Thoracic aorta (tissue), 2 donors: Measurements from ENCODE around the gene PKP1. TPM values are rescaled to one million over a fixed set of nuclear protein-coding genes. Genes with fewer than 3 reads are reported as not detected.

Experiments used
- ATAC-seq: fragments of 150-250 bp; one replicate; pipeline ENCODE4 v1.8.0; 2017; ENCODE audit warnings: low read depth; ENCODE audit not compliant: insufficient number of reproducible peaks, low FRiP score
- DNase-seq: peaks from one replicate; pipeline ENCODE4 v3.0.0-alpha.2; 2020; ENCODE audit warnings: low spot score
- H3K27ac ChIP-seq, 2 donors: fragments of 200-600 bp; sonication (generic); 1 replicate in 1 of 2; 2 replicates in 1 of 2; pipeline ENCODE4 v1.5.1; 2016; ENCODE audit warnings: mild to moderate bottlenecking in 2 of 2, moderate library complexity in 2 of 2
- H3K27me3 ChIP-seq: fragments of 200-600 bp; sonication (generic); replicated peaks from 2 replicates; pipeline ENCODE4 v1.6.0; 2016; ENCODE audit warnings: mild to moderate bottlenecking; ENCODE audit not compliant: insufficient read depth
- H3K36me3 ChIP-seq: fragments of 200-600 bp; sonication (generic); one replicate; pipeline ENCODE4 v1.5.1; 2016
- H3K4me1 ChIP-seq, 2 donors: fragments of 200-600 bp; sonication (generic); 1 replicate in 1 of 2; 2 replicates in 1 of 2; pipeline versions ENCODE4 v1.5.1 to v1.6.0; 2016; ENCODE audit warnings: low read depth in 2 of 2, mild to moderate bottlenecking in 1 of 2; ENCODE audit not compliant: control insufficient read depth in 1 of 2
- H3K4me3 ChIP-seq: fragments of 200-600 bp; sonication (generic); 2 replicates; pipeline ENCODE4 v1.5.1; 2016; ENCODE audit warnings: mild to moderate bottlenecking
- H3K9me3 ChIP-seq: fragments of 200-600 bp; sonication (generic); 2 replicates; pipeline ENCODE4 v1.5.1; 2016
- CTCF ChIP-seq: fragments of 200-600 bp; sonication (generic); IDR thresholded peaks from one replicate; pipeline ENCODE4 v1.5.1; 2019; ENCODE audit warnings: antibody characterized with exemption
- total RNA-seq, 2 donors: library from RNA; depleted of rRNA; stranded (reverse); fragments of >200 nt; gene quantifications; one replicate each; pipeline versions ENCODE4 v1.1.0 to v1.2.3, GENCODE V29; 2016

PKP1 gene
- total RNA-seq, 2 donors from 2014 or later, result 0.54 TPM; not detected in 1

- DNase-seq, result no peak
- no peak for ATAC-seq
- Histone ChIP-seq H3K27ac (no peak overlapping the region), H3K9me3 (no peaks in the 10 kb centered on the region), H3K36me3 (no peaks in the 10 kb centered on the region), H3K4me3 (no peak overlapping the region), H3K27me3 (no peaks in the 10 kb centered on the region), H3K4me1 (no peaks in the 10 kb centered on the region)
- no peak for TF ChIP-seq CTCF
Measured at GRCh38 chr1:201320168-201320788, 37.0 kb downstream of the PKP1 start.

- H3K27me3 ChIP-seq, result no peaks in the 10 kb centered on the region
- TF ChIP-seq CTCF, result no peak
- no peaks in the 10 kb centered on the region for H3K36me3 ChIP-seq
- DNase-seq (no peak), ATAC-seq (no peak)
- no peak overlapping the region for H3K4me3 ChIP-seq
- H3K4me1 ChIP-seq, result no peaks in the 10 kb centered on the region
- no peak overlapping the region for H3K27ac ChIP-seq
- H3K9me3 ChIP-seq, result no peaks in the 10 kb centered on the region
Measured at GRCh38 chr1:201321826-201322390, 38.6 kb downstream of the PKP1 start.

- H3K27ac ChIP-seq, result no peak overlapping the region
- ATAC-seq (no peak), DNase-seq (no peak)
- H3K27me3 ChIP-seq, result no peaks in the 10 kb centered on the region
- no peaks in the 10 kb centered on the region for H3K4me1 ChIP-seq
- H3K4me3 ChIP-seq, result no peak overlapping the region
- H3K36me3 ChIP-seq, result no peaks in the 10 kb centered on the region
- no peaks in the 10 kb centered on the region for H3K9me3 ChIP-seq
- TF ChIP-seq CTCF, result no peak
Measured at GRCh38 chr1:201322653-201323510, 39.6 kb downstream of the PKP1 start.

GRCh38 chr1:201324306-201324705 is 41.0 kb downstream of the PKP1 start:
- Histone ChIP-seq H3K9me3 (no peaks in the 10 kb centered on the region), H3K27ac (no peak overlapping the region), H3K4me3 (no peak overlapping the region), H3K36me3 (no peaks in the 10 kb centered on the region), H3K27me3 (no peaks in the 10 kb centered on the region), H3K4me1 (no peaks in the 10 kb centered on the region)
- ATAC-seq, result no peak
- TF ChIP-seq CTCF, result no peak
- no peak for DNase-seq
